Spleen (tissue), 7 donors: Measurements from ENCODE around the gene FHL2.

Experiments used
- CTCF ChIP-seq, 11 experiments: fragments of 200-600 bp in 7 of 11; fragments of 450-650 bp in 4 of 11; sonication (generic) in 4 of 11; IDR thresholded peaks in 8 of 11; conservative IDR thresholded peaks in 3 of 11; 1 replicate in 7 of 11; 2 replicates in 4 of 11; pipeline versions ENCODE4 v1.4.0 to v1.8.0; 2016 to 2021; ENCODE audit warnings: antibody characterized with exemption in 11 of 11, inconsistent platforms in 4 of 11, mild to moderate bottlenecking in 1 of 11
- POLR2A ChIP-seq, 3 donors: fragments of 450-650 bp; IDR thresholded peaks; one replicate each; pipeline ENCODE4 v1.5.1; 2017; ENCODE audit warnings: antibody characterized with exemption in 3 of 3, mild to moderate bottlenecking in 1 of 3
- donor health status: DM: no; HTN: no; CAD: no; lungs with moderate emphysema.
- donor health status: DM: no; HTN: no; CAD: no.
- donor health status: DM: no; HTN: no; CAD: no.

GRCh38 chr2:105384216-105384615 lies 14.6 kb downstream of the FHL2 start:
- TF ChIP-seq CTCF (IDR thresholded peaks at IDR 0.05 in 8 of 11, conservative IDR thresholded peaks at IDR 0.05 in 3 of 11), result no peak
- TF ChIP-seq POLR2A (IDR thresholded peaks at IDR 0.05), result no peak
